ENCODE results near the gene FBRSL1. TPM values are rescaled to one million over a fixed set of nuclear protein-coding genes. Genes with fewer than 3 reads are reported as not detected.
A peak's percentile ranks its signal among the peaks of the same experiment; 100 is the strongest.
"Not testable (repeated sequence)": the region's sequence is repeated elsewhere in the genome, so short reads cannot be mapped to it uniquely, and the experiment has no call there.

FBRSL1 gene
- total RNA-seq, result 10 to 100 TPM; 13.8 to 31.5 (median 16.1) TPM

DNA sequence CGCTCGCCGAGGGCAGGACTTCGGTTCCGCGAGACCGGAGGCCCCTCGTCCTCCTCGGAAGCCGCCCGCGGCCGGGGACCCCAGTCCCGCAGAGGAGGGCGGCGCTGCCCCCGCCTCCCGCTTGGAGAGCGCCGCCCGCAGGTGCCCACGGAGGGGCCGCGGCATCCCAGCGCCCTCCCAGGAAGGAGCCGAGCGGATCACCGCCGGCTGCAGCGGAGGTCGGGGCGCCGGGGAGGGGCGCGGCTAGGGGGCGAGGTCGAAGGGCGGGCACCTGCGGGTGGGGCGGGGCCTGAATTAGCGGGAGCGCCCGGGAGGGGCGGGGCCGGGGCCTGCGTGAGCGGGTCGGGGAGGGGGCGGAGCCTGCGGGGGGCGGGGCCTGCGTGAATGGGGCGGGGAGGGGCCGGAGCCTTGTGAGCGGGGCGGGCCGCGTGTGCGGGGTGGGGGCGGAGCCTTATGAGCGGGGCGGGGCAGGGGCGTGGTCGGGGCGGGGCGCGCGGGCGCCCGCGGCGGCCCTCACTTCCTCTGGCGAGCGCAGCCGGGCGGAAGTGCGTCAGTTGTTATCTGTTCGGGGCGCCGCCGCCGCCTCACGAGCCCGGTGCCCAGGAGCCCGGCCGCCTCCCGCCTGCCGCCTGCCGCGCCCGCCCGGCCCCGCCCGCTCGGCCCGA lies at the start of gene FBRSL1:
TSS of gene FBRSL1 (plus strand) at position 550 of the 665 bp plus-strand sequence.
- H3K27ac ChIP-seq, result peak within 1 kb of the TSS; percentile 69 to 91 (median 90)
- peaks cover 0 to 5% (median 0%) of the 10 kb centered on the region in 3 donors for H3K36me3 ChIP-seq
- peak; percentile 79 to 80 for DNase-seq (ENCODE audit: low spot score in 2 of 2)
- no peaks in the 10 kb centered on the region for H3K27me3 ChIP-seq
- no peaks in the 10 kb centered on the region for H3K9me3 ChIP-seq
- TF ChIP-seq, protein P1, sequence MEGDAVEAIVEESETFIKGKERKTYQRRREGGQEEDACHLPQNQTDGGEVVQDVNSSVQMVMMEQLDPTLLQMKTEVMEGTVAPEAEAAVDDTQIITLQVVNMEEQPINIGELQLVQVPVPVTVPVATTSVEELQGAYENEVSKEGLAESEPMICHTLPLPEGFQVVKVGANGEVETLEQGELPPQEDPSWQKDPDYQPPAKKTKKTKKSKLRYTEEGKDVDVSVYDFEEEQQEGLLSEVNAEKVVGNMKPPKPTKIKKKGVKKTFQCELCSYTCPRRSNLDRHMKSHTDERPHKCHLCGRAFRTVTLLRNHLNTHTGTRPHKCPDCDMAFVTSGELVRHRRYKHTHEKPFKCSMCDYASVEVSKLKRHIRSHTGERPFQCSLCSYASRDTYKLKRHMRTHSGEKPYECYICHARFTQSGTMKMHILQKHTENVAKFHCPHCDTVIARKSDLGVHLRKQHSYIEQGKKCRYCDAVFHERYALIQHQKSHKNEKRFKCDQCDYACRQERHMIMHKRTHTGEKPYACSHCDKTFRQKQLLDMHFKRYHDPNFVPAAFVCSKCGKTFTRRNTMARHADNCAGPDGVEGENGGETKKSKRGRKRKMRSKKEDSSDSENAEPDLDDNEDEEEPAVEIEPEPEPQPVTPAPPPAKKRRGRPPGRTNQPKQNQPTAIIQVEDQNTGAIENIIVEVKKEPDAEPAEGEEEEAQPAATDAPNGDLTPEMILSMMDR (IDR thresholded peaks at IDR 0.05), result no peak
- TF ChIP-seq EP300 (IDR thresholded peaks at IDR 0.05) (peak in 1 of 2 donors; percentile 58), POLR2A (IDR thresholded peaks at IDR 0.05) (peak in 1 of 2 donors; percentile 39)
- H3K4me3 ChIP-seq, result peak within 1 kb of the TSS; percentile 68 to 87 (median 81)
- peaks cover 0 to 56% (median 42%) of the 10 kb centered on the region in 4 donors for H3K4me1 ChIP-seq
- WGBS, 2 donors, result 0 to 1% methylated on average over 2 to 22 of the region's 96 CpGs

DNA sequence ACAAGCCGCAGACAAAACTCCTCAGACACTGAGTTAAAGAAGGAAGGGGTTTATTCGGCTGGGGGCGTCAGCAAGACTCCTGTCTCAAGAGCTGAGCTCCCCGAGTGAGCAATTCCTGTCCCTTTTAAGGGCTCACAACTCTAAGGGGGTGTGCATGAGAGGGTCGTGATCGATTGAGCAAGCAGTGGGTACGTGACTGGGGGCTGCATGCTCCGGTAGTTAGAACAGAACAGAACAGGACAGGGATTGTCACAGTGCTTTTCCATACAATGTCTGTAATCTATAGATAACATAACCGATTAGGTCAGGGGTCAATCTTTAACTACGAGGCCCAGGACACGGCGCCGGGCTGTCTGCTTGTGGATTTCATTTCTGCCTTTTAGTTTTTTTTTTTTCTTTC lies 49.5 kb upstream of the FBRSL1 start:
- 73 to 74% methylated on average over 13 of the region's 13 CpGs for WGBS, 2 donors

GRCh38 chr12:132441871-132442863 lies 47.8 kb upstream of the FBRSL1 start:
- no peak for TF ChIP-seq EP300 (IDR thresholded peaks at IDR 0.05)
- TF ChIP-seq, protein P1 (IDR thresholded peaks at IDR 0.05), result no peak
- DNase-seq (ENCODE audit: low spot score in 2 of 2), result no peak
- Histone ChIP-seq H3K27ac (no peak overlapping the region), H3K9me3 (peaks cover 0 to 3% (median 0%) of the 10 kb centered on the region in 4 donors), H3K4me1 (peaks cover 0 to 14% (median 0%) of the 10 kb centered on the region in 4 donors), H3K27me3 (peaks cover 0 to 14% of the 10 kb centered on the region in 2 donors), H3K36me3 (no peaks in the 10 kb centered on the region), H3K4me3 (no peak overlapping the region)
- 91 to 92% methylated on average over 47 to 48 of the region's 48 CpGs for WGBS, 2 donors

More for the DNA sequence above, 49.5 kb upstream of the FBRSL1 start:
- peaks cover 0 to 26% of the 10 kb centered on the region in 2 donors for H3K27me3 ChIP-seq
- H3K36me3 ChIP-seq; DNase-seq (ENCODE audit: low spot score in 2 of 2); H3K27ac ChIP-seq; H3K4me3 ChIP-seq: not testable (repeated sequence)
- peaks cover 0 to 11% (median 0%) of the 10 kb centered on the region in 4 donors for H3K9me3 ChIP-seq
- H3K4me1 ChIP-seq, result peaks cover 0 to 11% (median 0%) of the 10 kb centered on the region in 4 donors

GRCh38 chr12:132443091-132443490 lies 46.9 kb upstream of the FBRSL1 start:
- H3K27ac ChIP-seq, result no peak overlapping the region
- H3K27me3 ChIP-seq, result peaks cover 0 to 12% of the 10 kb centered on the region in 2 donors
- no peak overlapping the region for H3K4me3 ChIP-seq
- H3K36me3 ChIP-seq, result no peaks in the 10 kb centered on the region
- H3K9me3 ChIP-seq, result peaks cover 0 to 3% (median 0%) of the 10 kb centered on the region in 4 donors
- DNase-seq (ENCODE audit: low spot score in 2 of 2), result no peak
- H3K4me1 ChIP-seq, result peaks cover 0 to 10% (median 0%) of the 10 kb centered on the region in 4 donors
- WGBS, 2 donors, result 94 to 95% methylated on average over 25 of the region's 25 CpGs
- TF ChIP-seq POLR2A (IDR thresholded peaks at IDR 0.05) (no peak), EP300 (IDR thresholded peaks at IDR 0.05) (no peak)
- TF ChIP-seq, protein P1 (IDR thresholded peaks at IDR 0.05), result no peak

DNA sequence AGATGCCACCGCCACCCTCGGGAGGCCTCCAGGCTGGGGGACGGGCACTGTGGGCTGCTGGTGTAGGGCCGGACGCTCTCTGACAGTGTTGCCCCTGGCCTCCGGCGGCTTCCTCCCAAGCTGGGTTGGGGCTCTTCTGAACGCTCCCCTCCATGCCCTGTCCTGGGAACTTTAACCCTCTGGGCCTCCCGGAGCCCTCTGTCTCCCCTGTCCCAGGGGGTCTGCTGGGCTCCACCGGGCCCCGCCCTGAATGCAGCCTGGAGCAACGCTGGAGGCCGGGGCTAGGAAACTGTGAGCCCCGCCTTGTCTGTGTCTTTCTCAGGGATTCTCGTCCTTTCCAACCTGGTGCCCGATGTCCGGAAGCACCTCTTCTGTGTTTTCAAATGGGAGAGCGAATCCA lies 45.7 kb upstream of the FBRSL1 start:
- TF ChIP-seq POLR2A (IDR thresholded peaks at IDR 0.05) (no peak), EP300 (IDR thresholded peaks at IDR 0.05) (no peak)
- TF ChIP-seq, protein P1 (IDR thresholded peaks at IDR 0.05), result no peak
- Histone ChIP-seq H3K27me3 (peaks cover 0 to 7% of the 10 kb centered on the region in 2 donors), H3K9me3 (peaks cover 0 to 3% (median 0%) of the 10 kb centered on the region in 4 donors), H3K4me3 (no peak overlapping the region), H3K4me1 (peaks cover 0 to 10% (median 0%) of the 10 kb centered on the region in 4 donors), H3K36me3 (no peaks in the 10 kb centered on the region), H3K27ac (peak overlapping the region in 2 of 4 donors; percentile 2 to 81)
- no peak for DNase-seq (ENCODE audit: low spot score in 2 of 2)
- 79% methylated on average over 18 of the region's 18 CpGs for WGBS, 2 donors
